IMR-90 (cell line): ENCODE results near the gene NENF. TPM values are rescaled to one million over a fixed set of nuclear protein-coding genes. Genes with fewer than 3 reads are reported as not detected.

Experiments used
- ATAC-seq: fragments of 200-7000 bp; cut with Tn5 transposase; 2 replicates; pipeline ENCODE4 v1.9.1; 2020; ENCODE audit warnings: low read depth, mild to moderate bottlenecking, moderate library complexity
- BruUV-seq: library from RNA; stranded (reverse); fragments of 400-500 nt; replicated peaks from 2 replicates; lab custom pipeline; 2021; lab: Mats Ljungman, UMichigan
- CTCF ChIA-PET: fragments of 300-600 bp; formaldehyde crosslinking; extraction: SDS; loops from one replicate; lab custom pipeline; 2021; ENCODE audit warnings: antibody characterized with exemption; lab: Yijun Ruan, JAX
- POLR2A ChIA-PET: fragments of 300-600 bp; sonication (Branson Sonifier 250); formaldehyde crosslinking; loops from one replicate; lab custom pipeline; 2022; ENCODE audit warnings: antibody characterized with exemption; ENCODE audit not compliant: unreplicated experiment; lab: Charles Lee
- DNase-seq: peaks from one replicate; pipeline ENCODE4 v3.0.0; 2013
- H2AFZ ChIP-seq: replicated peaks from 2 replicates; pipeline ENCODE3; 2013; ENCODE audit warnings: low read length, mild to moderate bottlenecking; ENCODE audit not compliant: poor library complexity
- H2AK5ac ChIP-seq: 2 replicates; pipeline ENCODE4 v1.6.1; 2013; ENCODE audit warnings: low read depth, low read length, inconsistent platforms
- H2AK9ac ChIP-seq: replicated peaks from 2 replicates; pipeline ENCODE3; 2013; ENCODE audit warnings: mild to moderate bottlenecking, low read depth, low read length, moderate library complexity; ENCODE audit not compliant: poor library complexity
- H2BK120ac ChIP-seq: 2 replicates; pipeline ENCODE4 v1.6.1; 2013; ENCODE audit warnings: low read depth, low read length, inconsistent platforms
- H2BK15ac ChIP-seq: 3 replicates; pipeline ENCODE4 v1.6.1; 2013; ENCODE audit warnings: low read depth, low read length, inconsistent platforms
- H2BK20ac ChIP-seq: 2 replicates; pipeline ENCODE4 v1.6.1; 2013; ENCODE audit warnings: low read depth, mild to moderate bottlenecking, inconsistent platforms, low read length, moderate library complexity
- H2BK5ac ChIP-seq: 2 replicates; pipeline ENCODE4 v1.6.1; 2013; ENCODE audit warnings: mild to moderate bottlenecking, low read depth, low read length, inconsistent platforms; ENCODE audit not compliant: poor library complexity, severe bottlenecking
- H3K14ac ChIP-seq: replicated peaks from 2 replicates; pipeline ENCODE4 v1.6.1; 2013; ENCODE audit warnings: low read depth, low read length, inconsistent platforms
- H3K18ac ChIP-seq: 2 replicates; pipeline ENCODE4 v1.6.1; 2013; ENCODE audit warnings: low read depth, low read length, control low read depth
- H3K23ac ChIP-seq: 2 replicates; pipeline ENCODE4 v1.6.1; 2013; ENCODE audit warnings: low read depth, low read length, inconsistent platforms
- H3K27ac ChIP-seq: 2 replicates; pipeline ENCODE4 v1.5.1; 2013; ENCODE audit warnings: mild to moderate bottlenecking, control low read depth, low read length; ENCODE audit not compliant: insufficient read depth
- H3K27me3 ChIP-seq: 2 replicates; pipeline ENCODE4 v1.6.1; 2013; ENCODE audit warnings: low read length; ENCODE audit not compliant: control insufficient read depth, insufficient read depth
- H3K36me3 ChIP-seq: 2 replicates; pipeline ENCODE4 v1.6.1; 2013; ENCODE audit warnings: low read length, mixed read lengths; ENCODE audit not compliant: control insufficient read depth, insufficient read depth
- H3K4ac ChIP-seq: 2 replicates; pipeline ENCODE4 v1.6.1; 2013; ENCODE audit warnings: low read depth, low read length, inconsistent platforms
- H3K4me1 ChIP-seq: 2 replicates; pipeline ENCODE4 v1.6.1; 2013; ENCODE audit warnings: low read length, mixed read lengths; ENCODE audit not compliant: control insufficient read depth, insufficient read depth
- H3K4me2 ChIP-seq: 2 replicates; pipeline ENCODE4 v1.6.1; 2013; ENCODE audit warnings: low read depth, mild to moderate bottlenecking, control low read depth, low read length, moderate library complexity
- H3K4me3 ChIP-seq: 2 replicates; pipeline ENCODE4 v1.5.1; 2013; ENCODE audit warnings: low read depth, mild to moderate bottlenecking, control low read depth, low read length, moderate library complexity; ENCODE audit not compliant: insufficient read depth
- H3K56ac ChIP-seq: 2 replicates; pipeline ENCODE4 v1.6.1; 2013; ENCODE audit warnings: low read length, inconsistent platforms; ENCODE audit not compliant: insufficient read depth; ENCODE audit errors: extremely low read depth
- H3K79me1 ChIP-seq, 2 experiments: 2 replicates each; pipeline ENCODE4 v1.6.1; 2013; ENCODE audit warnings: low read length in 2 of 2, inconsistent platforms in 1 of 2, low read depth in 1 of 2
- H3K9ac ChIP-seq: 2 replicates; pipeline ENCODE4 v1.6.1; 2013; ENCODE audit warnings: low read depth, low read length, control low read depth
- H3K9me1 ChIP-seq: 2 replicates; pipeline ENCODE4 v1.6.1; 2013; ENCODE audit warnings: low read length, inconsistent platforms; ENCODE audit not compliant: insufficient read depth
- H3K9me3 ChIP-seq: 2 replicates; pipeline ENCODE4 v1.6.1; 2013; ENCODE audit warnings: low read length; ENCODE audit not compliant: control insufficient read depth, insufficient read depth
- H4K20me1 ChIP-seq: 2 replicates; pipeline ENCODE4 v1.6.1; 2013; ENCODE audit warnings: low read length, inconsistent platforms; ENCODE audit not compliant: insufficient read depth
- H4K5ac ChIP-seq: 2 replicates; pipeline ENCODE4 v1.6.1; 2013; ENCODE audit warnings: mild to moderate bottlenecking, low read depth, low read length, control low read depth
- H4K8ac ChIP-seq, 2 experiments: 2 replicates each; pipeline ENCODE4 v1.6.1; 2013; ENCODE audit warnings: low read depth in 2 of 2, low read length in 2 of 2, control low read depth in 1 of 2, inconsistent platforms in 1 of 2
- H4K91ac ChIP-seq: 2 replicates; pipeline ENCODE4 v1.6.1; 2013; ENCODE audit warnings: low read depth, low read length, inconsistent platforms; ENCODE audit not compliant: insufficient read depth
- CHD1 ChIP-seq: IDR thresholded peaks from 2 replicates; pipeline ENCODE4 v1.6.1; 2012; ENCODE audit warnings: low read depth, low read length, improper control_type of control experiment
- MAFK ChIP-seq: IDR thresholded peaks from 2 replicates; pipeline ENCODE4 v1.6.1; 2012; ENCODE audit warnings: low read depth, low read length, improper control_type of control experiment
- POLR2A ChIP-seq: IDR thresholded peaks from 2 replicates; pipeline ENCODE4 v1.6.1; 2012; ENCODE audit warnings: mild to moderate bottlenecking, low read depth, low read length
- SMC3 ChIP-seq: fragments of 150-350 bp; IDR thresholded peaks from 2 replicates; pipeline ENCODE4 v1.6.1; 2016; ENCODE audit warnings: low read depth, mild to moderate bottlenecking, antibody characterized with exemption, low read length, moderate library complexity
- WGBS, 2 experiments: methylation state at CpG; one replicate each; pipeline versions ENCODE4 v1.1.5 to v1.1.7; 2013; ENCODE audit warnings: missing lambda C conversion rate in 2 of 2; ENCODE audit not compliant: insufficient read length in 1 of 2; ENCODE audit errors: extremely low coverage in 2 of 2; 5-methylcytosine and 5-hydroxymethylcytosine counted together
- dilution Hi-C: fragments of 300-500 bp; cut with HindIII; formaldehyde crosslinking; loops from one replicate; pipeline ENCODE4 v1.14.3; 2018; ENCODE audit warnings: low sequenced_read_pairs; ENCODE audit not compliant: unreplicated experiment
- in situ Hi-C: fragments of 300-500 bp; cut with MboI; formaldehyde crosslinking; loops from 3 replicates; pipeline ENCODE4 v1.14.3; 2019; ENCODE audit warnings: low sequenced_read_pairs, inconsistent platforms, mixed read lengths
- intact Hi-C: fragments of 100-400 bp; cut with micrococcal nuclease; formaldehyde crosslinking; loops from 2 replicates; pipeline ENCODE4 v1.10.0; 2022
- polyA plus RNA-seq, 3 experiments: library from polyadenylated mRNA; depleted of rRNA; stranded (reverse); fragments of >200 nt; gene quantifications; 2 replicates each; pipeline ENCODE4 v1.2.3, GENCODE V29; 2012; ENCODE audit warnings: low replicate concordance in 1 of 3
- total RNA-seq: library from RNA; depleted of rRNA; stranded (reverse); fragments of >200 nt; gene quantifications from 2 replicates; pipeline ENCODE4 v1.2.3, GENCODE V29; 2012
- TF ChIP-seq, protein P1 (sequence below): conservative IDR thresholded peaks from 2 replicates; pipeline ENCODE4 v1.5.1; 2012; ENCODE audit warnings: mild to moderate bottlenecking, low read depth, low read length, improper control_type of control experiment
- TF ChIP-seq, protein P2 (sequence below): fragments of 150-350 bp; IDR thresholded peaks from 2 replicates; pipeline ENCODE4 v1.6.1; 2017; ENCODE audit warnings: mild to moderate bottlenecking, antibody characterized with exemption, low read length, low read depth

NENF gene
- total and polyA plus RNA-seq, 2 of the 4 experiments (the other 2 are of a cell fraction), result 16.0 to 40.4 TPM

DNA sequence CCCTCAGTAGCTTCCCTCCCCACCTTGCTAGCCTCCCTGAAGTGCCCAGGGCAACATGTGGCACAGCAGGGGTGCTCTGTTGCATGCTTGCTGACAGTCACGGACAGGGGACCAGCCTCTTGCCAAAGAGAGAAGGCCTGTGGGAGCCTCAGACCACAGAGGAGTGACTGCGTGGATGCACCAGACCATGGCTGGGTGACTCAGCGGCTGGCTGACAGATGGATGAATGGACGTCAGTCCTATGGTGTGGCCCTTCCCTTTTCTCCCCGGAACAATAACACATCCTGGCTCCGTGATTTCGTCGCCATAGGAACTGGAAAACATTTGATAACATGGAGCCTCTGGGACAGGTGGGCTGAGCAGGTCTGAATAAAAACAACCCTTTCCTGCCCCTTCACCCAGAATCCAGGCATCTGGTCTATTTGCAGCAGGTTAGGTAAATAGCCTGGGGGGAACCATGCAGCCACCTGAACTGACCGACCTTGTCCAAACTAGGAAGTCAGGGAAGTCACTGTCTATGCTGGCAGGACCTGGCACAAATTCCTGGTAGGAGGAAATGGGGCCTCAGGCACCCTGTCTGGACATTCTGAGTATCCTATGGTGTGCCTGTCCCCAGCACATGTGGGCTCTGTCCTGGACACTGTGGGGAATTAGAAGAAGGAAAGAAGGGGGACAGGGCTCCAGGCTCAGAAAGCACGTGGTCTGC lies 53.3 kb downstream of the NENF start (continued):
- TF ChIP-seq, protein P1, sequence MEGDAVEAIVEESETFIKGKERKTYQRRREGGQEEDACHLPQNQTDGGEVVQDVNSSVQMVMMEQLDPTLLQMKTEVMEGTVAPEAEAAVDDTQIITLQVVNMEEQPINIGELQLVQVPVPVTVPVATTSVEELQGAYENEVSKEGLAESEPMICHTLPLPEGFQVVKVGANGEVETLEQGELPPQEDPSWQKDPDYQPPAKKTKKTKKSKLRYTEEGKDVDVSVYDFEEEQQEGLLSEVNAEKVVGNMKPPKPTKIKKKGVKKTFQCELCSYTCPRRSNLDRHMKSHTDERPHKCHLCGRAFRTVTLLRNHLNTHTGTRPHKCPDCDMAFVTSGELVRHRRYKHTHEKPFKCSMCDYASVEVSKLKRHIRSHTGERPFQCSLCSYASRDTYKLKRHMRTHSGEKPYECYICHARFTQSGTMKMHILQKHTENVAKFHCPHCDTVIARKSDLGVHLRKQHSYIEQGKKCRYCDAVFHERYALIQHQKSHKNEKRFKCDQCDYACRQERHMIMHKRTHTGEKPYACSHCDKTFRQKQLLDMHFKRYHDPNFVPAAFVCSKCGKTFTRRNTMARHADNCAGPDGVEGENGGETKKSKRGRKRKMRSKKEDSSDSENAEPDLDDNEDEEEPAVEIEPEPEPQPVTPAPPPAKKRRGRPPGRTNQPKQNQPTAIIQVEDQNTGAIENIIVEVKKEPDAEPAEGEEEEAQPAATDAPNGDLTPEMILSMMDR, result no peak

DNA sequence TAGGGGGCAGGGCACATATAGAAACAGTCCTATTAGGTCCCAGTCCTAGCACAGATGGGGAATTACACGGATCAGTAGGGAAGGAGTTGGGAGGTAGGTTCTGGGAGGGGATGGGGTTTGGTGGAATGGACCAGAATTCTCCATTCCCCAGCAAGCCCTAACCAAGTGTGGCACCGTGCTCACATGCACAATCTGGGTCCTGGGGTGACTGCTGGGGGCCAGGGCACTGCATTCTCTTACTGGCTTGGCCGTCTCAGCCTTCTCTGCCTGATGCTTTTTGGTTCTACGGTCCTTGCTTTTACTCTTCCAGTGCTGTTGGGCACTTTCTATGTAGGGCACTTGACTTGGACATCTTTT lies 53.9 kb downstream of the NENF start:
- no peak overlapping the region for H3K4me3 ChIP-seq
- BruUV-seq, result no TSS peak
- peak overlapping the region; percentile 29 for H2AK9ac ChIP-seq
- no peak for ATAC-seq
- H3K14ac ChIP-seq, result no peak overlapping the region
- no peak overlapping the region; the same call in 1 of the 2 replicates for H2BK20ac ChIP-seq
- H3K27me3 ChIP-seq, result no peaks in the 10 kb centered on the region
- dilution Hi-C loops, result no loop called here
- peak overlapping the region; percentile 44; the same call in 1 of the 2 replicates for H2AK5ac ChIP-seq
- H3K4me2 ChIP-seq, result no peak overlapping the region
- peaks cover 28% of the 10 kb centered on the region for H3K9me1 ChIP-seq
- H3K36me3 ChIP-seq, result no peaks in the 10 kb centered on the region
- peak overlapping the region; percentile 78 for H2AFZ ChIP-seq
- H3K9ac ChIP-seq, result no peak overlapping the region
- ChIA-PET POLR2A (no interaction called here), CTCF (no interaction called here)
- peaks cover 24% of the 10 kb centered on the region for H3K4me1 ChIP-seq
- no peak overlapping the region for H3K56ac ChIP-seq
- no peak overlapping the region for H3K27ac ChIP-seq
- H4K5ac ChIP-seq, result no peak overlapping the region
- H3K4ac ChIP-seq, result 0 out of 2 replicates have a peak overlapping the region, but pooled peaks have one; percentile 17
- H4K20me1 ChIP-seq, result peaks cover 6% of the 10 kb centered on the region; the same call in 1 of the 2 replicates
- no peak overlapping the region for H2BK5ac ChIP-seq
- no peak for DNase-seq
- H3K9me3 ChIP-seq, result no peaks in the 10 kb centered on the region
- intact Hi-C loops, result no loop called here
- no peak overlapping the region for H2BK120ac ChIP-seq
- in situ Hi-C loops, result no loop called here
- no peak overlapping the region for H2BK15ac ChIP-seq
- peak overlapping the region; percentile 29; the same call in 1 of the 2 replicates for H4K91ac ChIP-seq
- no CpG with 5 or more reads among the region's 4 CpGs for WGBS, 2 experiments
- H3K79me1 ChIP-seq, result no peaks in the 10 kb centered on the region
- TF ChIP-seq SMC3 (no peak), CHD1 (no peak), MAFK (no peak), POLR2A (no peak)
- TF ChIP-seq, protein P2, sequence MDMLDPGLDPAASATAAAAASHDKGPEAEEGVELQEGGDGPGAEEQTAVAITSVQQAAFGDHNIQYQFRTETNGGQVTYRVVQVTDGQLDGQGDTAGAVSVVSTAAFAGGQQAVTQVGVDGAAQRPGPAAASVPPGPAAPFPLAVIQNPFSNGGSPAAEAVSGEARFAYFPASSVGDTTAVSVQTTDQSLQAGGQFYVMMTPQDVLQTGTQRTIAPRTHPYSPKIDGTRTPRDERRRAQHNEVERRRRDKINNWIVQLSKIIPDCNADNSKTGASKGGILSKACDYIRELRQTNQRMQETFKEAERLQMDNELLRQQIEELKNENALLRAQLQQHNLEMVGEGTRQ, result 0 out of 2 replicates have a peak, but pooled peaks have one; percentile 4
- no peak overlapping the region for H3K23ac ChIP-seq
- H4K8ac ChIP-seq, result no peak overlapping the region
- H3K18ac ChIP-seq, result no peak overlapping the region
